Measurements from ENCODE around the gene KRTAP10-9.
"Not testable (repeated sequence)": the region's sequence is repeated elsewhere in the genome, so short reads cannot be mapped to it uniquely, and the experiment has no call there.

Gene KRTAP10-9

DNA sequence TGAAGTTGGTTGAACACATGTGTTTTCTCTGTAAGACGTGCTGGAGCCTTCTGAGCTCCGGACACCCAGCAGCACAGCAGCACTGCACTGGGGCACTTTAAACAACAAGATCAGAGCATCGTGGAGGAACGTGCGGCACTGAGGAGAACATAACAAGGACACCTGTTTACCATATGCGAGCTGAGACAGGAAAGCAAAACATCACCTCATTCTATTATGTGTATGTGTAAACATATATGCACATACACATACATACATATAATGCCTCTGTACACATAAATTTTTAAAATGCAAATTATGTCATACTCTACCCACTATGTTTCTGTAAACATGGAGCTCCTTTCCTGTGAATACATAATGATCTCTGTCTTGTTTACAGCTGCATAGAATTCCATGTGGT lies 31.4 kb upstream of the KRTAP10-9 start:
- DNase-seq (ENCODE audit: low read depth): no peak

DNA sequence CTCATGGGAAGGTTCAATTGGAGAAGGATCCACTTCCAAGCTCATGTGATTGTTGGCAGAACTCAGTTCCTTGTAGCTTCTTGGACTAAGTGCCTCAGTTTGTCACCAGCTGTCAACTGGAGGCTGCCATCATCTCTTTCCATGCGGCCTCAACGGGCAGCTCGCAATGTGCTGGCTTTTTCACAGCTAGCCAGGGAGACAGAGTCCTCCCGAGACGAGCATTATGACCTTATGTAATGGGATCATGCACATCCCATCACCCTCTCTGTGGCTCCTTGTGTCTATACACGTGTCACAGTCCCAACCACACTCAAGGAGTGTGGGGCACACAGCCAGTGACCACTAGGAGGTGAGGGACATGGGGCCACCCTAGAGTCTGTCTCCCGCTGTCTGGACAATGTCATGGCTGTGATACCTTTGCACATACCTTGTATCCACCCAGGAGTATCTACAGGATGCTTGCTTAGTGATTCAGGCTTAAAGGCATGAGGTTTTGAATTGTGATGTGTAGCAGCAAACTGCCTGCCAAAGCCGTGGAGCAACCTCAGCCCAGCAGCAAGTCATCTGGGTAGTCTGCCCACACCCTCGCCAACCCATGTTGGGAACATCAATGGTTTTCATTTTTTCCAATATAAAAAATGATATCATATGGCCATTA lies 30.7 kb upstream of the KRTAP10-9 start:
- DNase-seq (ENCODE audit: low read depth): no peak

DNA sequence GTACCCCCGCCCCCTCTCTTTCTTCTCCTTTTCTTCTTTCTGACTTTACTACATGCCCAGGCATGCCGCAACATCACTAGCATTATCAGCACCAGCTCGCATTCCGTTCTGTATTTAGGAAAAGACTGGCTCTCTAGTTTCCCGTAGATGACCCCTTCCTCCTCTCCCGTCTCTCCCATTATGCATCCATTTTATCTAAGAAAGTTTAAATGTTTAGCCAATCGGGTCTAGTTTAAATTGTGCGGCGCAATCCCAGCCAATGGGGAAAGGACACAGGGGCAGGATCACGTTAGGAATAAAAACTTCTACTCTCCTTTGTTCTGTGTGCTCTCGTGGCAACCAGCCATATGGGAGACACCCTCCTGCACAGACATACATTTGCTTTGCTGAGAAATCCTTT lies 28.8 kb upstream of the KRTAP10-9 start:
- DNase-seq (ENCODE audit: low read depth): no peak

DNA sequence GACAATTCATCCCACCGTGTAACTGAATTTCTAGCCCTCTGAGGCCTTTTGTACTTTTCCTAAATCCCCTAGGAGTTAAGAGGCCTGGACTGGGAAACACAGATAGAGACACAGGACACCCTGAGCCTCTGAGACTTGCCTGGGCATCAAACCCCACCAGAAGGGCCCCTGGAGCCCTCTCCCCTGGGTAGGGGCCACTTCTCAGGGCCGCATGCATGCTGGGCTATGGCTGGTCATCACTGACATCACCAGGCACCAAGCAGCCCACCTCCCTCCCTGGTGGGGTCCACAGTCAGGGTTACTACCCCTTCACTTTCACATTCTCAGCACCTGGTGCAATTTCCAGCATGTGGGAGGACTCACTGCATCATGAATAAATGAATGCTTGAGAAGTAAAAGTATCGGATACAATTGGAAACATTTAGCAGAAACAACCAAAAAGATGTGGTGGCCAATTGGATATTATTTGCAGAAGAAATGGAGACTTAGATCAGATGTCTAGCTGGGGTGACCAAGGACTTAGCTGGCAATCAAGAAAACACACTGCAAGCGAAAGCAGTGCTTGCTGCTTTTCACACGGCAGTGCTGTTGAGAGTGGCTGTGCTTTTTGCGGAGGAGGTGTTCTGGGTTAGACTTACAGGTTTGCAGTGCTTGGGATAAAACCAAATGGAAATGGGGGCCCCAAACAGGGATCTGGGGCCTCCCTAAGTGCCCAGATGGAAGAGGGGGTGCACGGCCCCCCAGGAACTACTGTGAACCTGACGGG lies 27.4 kb upstream of the KRTAP10-9 start:
- DNase-seq (ENCODE audit: low read depth): no peak

DNA sequence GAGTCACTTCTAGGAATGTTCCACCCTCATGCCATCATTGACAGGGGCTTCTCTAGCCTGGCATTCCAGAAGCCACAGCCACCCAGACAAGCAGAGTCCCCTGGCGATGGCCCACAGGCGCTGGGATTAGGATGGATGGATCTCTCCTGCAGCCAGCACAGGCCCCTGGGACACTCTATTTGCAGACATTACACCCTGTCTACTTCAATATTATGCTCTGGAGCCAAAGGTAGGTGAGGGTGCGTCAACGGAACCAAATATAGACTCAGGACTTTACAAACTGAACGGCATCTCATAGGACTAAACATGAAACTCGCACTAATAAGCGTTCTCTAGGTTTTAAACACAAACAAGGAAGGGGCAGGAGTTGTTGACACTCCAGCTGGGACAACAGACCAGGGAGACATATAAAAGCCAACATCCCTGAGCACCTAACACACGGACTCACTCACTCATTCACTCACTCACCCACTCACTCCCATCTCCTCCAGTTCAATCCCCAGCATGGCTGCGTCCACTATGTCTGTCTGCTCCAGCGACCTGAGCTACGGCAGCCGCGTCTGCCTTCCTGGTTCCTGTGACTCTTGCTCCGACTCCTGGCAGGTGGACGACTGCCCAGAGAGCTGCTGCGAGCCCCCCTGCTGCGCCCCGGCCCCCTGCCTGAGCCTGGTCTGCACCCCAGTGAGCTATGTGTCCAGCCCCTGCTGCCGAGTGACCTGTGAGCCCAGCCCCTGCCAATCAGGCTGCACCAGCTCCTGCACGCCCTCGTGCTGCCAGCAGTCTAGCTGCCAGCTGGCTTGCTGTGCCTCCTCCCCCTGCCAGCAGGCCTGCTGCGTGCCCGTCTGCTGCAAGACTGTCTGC lies 26.5 kb upstream of the KRTAP10-9 start, which contains the start of gene KRTAP10-7:
Gene KRTAP10-7, plus strand, starts transcription at position 480 of the 861 bp plus-strand sequence. Its CDS starts 25 bp downstream, at position 505.
- not testable (repeated sequence) for DNase-seq (ENCODE audit: low read depth)

DNA sequence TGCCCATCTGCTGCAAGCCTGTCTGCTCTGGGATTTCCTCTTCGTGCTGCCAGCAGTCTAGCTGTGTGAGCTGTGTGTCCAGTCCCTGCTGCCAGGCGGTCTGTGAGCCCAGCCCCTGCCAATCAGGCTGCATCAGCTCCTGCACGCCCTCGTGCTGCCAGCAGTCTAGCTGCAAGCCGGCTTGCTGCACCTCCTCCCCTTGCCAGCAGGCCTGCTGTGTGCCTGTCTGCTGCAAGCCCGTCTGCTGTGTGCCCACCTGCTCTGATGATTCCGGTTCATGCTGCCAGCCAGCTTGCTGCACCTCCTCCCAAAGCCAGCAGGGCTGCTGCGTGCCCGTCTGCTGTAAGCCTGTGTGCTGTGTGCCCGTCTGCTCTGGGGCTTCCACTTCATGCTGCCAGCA lies 25.8 kb upstream of the KRTAP10-9 start:
- not testable (repeated sequence) for DNase-seq (ENCODE audit: low read depth)

DNA sequence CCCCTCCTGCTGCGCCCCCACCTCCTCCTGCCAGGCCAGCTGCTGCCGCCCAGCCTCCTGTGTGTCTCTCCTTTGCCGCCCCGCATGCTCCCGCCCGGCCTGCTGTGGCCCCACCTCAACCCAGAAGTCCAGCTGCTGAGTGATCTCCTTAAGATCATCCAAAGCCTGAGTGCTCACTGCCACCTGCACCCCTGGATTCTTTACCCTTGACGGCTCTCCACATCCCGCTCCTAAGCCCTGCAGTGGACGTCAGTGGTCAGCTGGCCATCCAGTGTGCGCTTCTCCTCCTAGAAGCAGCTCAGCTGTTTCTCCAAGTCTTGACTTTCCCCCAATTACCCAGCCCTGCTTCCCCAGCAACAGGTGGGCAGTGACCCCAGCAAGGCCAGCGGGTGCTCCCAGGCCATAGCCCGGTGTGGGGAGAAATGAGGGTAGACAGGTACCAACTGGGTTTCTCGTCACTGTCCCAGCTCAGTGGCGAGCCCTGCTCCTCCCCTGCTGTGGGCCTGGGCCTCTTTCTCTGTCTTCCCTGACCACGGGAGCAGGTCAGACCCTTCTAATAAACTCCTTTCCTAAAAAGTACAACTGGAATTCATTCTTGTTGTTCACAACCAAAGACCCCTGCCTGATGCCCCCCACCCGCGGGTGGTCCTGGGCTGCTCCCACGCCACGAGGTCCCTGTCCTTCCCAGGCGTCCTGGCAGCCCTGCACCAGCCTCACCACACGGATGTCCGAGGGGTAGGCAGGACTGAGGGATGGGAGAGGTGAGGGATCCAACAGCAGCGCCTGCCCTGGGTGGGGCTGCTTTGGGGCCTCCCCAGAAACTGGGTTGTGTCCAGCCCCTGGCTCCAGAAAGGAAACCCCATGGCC lies 25.1 kb upstream of the KRTAP10-9 start:
- no peak for DNase-seq (ENCODE audit: low read depth)

DNA sequence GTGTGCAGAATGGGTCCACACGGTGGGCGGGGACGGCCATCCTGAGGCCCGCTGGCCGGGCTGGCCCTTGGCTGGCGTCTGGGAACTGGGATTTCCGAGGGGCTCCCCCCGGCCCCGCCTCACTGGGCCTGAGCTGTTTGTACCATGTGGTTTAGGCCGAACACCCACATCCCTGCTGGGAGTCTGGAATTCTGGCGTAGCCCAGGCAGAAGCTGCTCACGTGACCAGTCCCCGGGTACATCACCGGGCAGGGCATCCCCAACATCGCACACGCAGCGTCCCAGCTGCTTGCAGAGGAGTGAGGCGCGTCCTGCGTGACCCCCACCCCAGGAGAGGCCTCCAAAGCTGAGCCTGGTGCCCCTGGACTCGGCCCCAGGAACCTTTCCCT lies 24.4 kb upstream of the KRTAP10-9 start:
- no peak for DNase-seq (ENCODE audit: low read depth)

DNA sequence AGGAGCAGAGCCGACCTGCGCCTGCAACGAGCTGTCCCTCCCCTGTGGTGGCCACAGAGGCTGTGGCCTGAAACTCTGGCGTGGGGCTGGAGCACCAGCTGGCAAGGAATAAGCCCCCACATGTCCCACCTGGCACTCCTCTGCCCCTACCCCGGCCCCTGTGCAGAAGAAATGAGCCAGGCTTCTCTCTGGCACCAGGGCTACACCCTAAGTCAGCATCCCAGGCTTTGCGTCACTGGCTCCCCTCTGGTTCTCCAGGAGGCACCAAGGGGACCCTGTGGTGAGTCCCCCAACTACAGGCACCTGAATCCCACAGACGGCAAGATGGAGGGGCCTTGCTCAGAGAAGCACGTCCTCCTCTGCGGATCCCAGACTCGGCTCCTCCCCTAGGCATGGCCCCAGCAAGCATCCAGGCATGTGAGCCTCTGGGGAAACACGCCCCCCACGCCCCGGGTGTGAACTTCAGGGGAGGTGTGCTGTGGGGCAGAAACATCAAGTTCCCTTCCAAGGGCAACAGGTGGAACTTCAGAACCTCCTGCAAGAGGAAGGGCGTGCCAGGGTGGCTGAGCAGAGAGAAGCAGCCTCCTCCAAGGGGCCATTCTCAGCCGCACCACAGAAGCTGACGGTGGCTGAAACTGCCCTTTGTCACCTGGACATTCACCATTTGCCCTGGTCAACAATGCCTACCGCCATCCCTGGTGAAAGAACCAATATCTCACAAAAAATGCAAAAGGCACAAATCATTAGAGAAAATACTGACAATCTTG lies 23.6 kb upstream of the KRTAP10-9 start:
- no peak for DNase-seq (ENCODE audit: low read depth)

DNA sequence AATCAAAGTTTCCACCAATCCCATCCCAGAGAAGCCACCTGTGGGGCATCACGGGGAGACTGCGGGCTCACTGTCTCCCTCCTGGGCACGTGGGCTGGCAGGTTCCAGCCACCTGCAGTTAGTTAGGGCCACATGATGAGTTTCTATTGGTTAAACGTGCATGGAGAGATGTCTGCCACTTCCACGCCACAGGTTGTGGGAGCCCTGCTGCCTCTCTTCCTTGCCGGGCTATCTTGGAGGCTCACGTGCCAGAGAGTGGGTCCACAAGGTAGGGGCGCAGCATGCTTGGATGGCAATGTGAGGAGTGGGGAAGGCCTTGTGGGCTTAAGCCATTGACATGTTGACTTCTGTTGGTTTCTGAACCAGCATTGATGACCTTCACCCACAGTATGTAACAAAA lies 23.0 kb upstream of the KRTAP10-9 start:
- DNase-seq (ENCODE audit: low read depth): no peak

DNA sequence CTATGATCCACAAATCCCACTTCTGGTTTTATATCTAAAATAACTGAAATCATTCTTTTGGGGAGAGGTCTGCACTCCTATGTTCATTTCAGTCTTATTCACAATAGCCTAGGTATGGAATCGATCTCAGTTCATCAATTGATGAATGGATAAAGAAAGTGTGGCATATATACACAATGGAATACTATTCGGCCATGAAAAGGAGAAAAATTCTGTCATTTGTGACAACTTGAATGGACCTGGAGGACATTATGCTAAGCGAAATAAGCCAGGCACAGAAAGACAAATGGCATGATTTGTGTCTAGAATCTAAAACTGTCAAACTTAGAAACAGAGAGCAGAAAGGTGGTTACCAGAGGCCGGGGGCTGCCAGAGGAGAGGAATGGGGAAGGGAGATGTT lies 20.4 kb upstream of the KRTAP10-9 start:
- DNase-seq (ENCODE audit: low read depth): no peak

DNA sequence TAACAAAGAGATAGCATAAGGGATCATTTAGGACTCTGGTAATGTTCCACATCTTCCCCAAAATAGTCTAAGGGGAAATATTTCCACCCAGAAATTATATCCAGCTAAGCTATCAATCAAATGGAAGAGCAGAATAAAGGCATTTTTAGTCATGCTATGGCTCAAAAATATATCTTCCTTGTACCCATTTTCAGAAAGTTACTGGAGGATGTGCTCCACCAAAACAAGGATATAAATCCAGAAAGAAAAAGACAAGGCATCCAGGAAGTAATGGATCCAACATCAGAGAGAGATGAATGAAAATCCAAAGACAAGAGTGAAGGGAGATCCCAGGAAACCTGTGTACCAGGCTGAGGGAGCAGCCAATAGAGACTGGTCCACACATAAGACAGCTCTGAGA lies 17.7 kb upstream of the KRTAP10-9 start:
- DNase-seq (ENCODE audit: low read depth): no peak

DNA sequence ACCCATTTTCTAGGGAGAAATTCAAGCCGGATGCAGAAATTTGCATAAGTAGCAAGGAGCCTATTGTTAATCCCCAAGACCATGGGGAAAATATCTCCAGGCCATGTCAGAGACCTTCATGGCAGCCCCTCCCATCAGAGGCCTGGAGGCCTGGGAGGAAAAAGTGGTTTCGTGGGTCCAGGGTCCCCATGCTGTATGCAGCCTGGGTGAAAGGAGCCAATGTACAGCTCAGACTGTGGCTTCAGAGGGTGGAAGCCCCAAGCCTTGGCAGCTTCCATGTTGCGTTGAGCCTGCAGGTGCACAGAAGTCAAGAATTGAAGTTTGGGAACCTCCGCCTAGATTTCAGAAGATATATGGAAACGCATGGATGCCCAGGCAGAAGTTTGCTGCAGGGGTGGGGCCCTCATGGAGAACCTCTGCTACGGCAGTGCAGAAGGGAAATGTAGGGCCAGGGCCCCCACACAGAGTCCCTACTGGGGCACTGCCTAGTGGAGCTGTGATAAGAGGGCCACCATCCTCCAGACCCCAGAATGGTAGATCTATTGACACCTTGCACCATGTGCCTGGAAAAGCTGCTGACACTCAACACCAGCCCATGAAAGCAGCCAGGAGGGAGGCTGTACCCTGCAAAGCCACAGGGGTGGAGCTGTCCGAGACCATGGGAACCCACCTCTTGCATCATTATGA lies 16.6 kb upstream of the KRTAP10-9 start:
- not testable (repeated sequence) for DNase-seq (ENCODE audit: low read depth)

DNA sequence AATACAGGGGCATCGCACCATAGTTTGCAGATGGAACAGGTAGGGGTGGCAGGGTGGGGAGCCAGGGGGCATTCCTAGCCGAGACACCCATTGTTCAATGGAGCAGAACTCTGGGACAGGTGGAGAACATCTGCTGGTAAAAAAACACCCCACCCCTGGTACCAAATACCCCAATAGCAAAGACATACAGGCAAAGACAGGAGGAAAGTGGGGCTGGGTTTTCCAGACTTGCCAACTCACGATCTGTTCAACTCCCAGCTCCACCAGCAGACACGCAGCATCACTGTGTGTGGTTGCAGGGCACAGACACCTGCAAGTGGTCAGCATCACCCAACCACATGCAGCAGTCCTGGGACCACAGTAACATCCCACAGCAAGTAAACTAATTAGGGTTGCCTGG lies 15.3 kb upstream of the KRTAP10-9 start:
- no peak for DNase-seq (ENCODE audit: low read depth)

DNA sequence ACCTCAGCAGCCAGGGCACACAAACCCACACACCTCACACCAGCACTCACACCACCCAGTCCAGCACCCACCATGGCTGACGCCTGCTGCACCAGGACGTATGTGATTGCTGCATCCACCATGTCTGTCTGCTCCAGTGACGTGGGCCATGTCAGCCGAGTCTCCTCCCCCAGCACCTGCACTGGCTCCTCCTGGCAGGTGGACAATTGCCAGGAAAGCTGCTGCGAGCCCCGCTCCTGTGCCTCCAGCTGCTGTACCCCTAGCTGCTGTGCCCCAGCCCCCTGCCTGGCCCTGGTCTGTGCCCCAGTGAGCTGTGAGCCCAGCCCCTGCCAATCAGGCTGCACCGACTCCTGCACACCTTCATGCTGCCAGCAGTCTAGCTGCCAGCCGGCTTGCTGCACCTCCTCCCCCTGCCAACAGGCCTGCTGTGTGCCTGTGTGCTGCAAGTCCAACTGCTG lies 14.8 kb upstream of the KRTAP10-9 start, which contains the start of gene KRTAP10-8:
Gene KRTAP10-8, plus strand, starts transcription at position 51 of the 458 bp plus-strand sequence. Its CDS starts 22 bp downstream, at position 73.
- DNase-seq (ENCODE audit: low read depth): no peak

DNA sequence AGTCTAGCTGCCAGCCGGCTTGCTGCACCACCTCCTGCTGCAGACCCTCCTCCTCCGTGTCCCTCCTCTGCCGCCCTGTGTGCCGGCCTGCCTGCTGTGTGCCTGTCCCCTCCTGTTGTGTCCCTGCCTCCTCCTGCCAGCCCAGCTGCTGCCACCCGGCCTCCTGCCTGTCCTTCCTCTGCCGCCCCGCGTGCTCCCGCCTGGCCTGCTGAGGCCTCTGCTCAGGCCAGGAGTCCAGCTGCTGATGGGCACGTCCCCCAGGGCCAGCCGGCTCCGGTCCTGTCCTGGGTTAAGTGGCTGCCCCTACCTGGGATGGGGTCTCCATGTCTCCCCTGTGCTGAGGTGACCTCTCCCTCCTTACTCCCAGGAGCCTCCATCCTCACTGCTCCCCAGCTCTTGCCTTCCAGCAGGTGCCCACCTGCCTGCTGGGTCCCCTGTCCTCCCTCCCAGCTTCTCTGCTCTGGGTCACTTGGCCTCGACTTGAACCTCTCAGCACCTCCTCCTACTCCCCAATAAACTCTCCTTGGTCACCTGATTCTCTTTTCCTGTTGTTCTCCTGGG lies 14.1 kb upstream of the KRTAP10-9 start:
- DNase-seq (ENCODE audit: low read depth): no peak

DNA sequence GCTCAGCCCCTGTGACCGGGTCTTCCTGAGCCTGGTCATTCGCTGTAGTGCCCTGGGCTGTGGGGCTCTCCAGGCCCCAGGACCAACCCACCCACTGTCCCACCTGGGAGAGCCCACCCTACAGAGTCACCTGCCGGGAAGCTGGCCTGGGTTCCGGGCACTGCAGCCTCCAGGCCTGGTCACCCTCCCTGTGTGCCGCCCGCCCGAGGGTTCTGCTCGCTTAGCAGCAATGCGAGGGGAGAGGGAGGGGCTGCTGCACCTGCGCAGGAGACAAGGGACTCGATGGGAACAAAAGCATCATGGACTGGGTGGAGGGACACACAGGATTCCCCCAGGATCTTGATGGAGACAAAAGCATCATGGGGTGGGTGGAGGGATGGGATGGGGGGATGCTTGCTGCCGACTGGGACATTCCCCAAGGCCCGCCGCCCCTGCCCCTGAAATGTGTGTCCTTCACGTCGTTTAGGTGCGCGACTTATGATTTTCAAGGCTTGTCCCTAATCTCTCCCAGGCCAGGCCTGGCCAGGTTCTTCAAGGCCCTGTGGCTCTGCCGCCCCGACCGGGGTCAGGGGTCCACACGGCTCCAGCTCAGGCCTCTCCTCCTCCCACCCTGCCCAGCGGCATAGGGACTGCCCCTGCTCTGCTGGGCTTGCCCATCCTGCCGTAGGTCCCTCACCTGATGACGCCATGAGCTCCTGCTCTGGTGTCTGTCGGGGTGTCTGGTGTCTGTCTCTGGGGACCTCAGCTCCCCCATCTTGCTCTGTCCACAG lies 13.3 kb upstream of the KRTAP10-9 start:
- no peak for DNase-seq (ENCODE audit: low read depth)

DNA sequence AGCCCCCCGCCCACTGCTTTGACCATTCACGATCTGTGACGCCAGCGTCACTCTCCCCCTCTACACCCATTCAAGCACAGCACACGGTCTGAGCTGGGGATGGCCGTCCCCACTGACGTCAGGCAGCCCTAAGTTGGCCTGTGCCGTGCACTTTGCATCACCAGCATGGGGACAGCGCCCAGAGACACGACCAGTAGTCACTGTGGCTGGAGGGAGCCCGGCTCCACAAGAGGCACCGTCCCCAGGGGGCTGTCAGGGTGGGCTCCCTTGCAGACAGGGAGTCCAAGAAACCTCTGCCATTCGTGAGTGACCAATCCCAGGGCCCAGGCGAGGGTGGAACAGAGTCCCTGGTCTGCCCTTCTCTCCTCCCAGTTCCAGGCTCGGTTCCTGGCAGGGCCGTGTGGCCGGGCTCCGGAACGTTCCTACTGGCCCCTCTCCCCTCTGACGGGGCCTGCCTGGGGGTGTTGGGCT lies 12.7 kb upstream of the KRTAP10-9 start:
- DNase-seq (ENCODE audit: low read depth): no peak

DNA sequence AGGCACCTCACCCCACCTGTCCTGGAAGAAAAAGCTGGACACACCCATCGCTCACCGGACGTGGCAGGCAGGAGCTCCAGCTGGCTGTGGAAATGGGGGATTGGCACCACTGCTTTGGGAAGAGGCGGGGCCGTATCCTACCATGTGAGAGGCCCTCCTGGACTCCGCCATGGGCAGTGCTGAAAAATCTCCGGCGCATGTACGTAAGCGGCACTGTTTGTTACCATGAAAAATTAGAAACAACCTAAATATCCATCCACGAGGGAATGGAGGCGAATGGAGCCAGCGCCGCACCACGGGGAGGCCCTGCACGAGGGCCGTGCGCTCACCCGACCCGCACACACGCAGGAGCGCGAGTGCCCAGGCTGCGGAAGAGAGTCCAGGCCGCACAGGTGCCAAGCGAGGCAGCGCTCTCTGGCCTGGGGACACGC lies 11.9 kb upstream of the KRTAP10-9 start:
- DNase-seq (ENCODE audit: low read depth): no peak
